ENCODE results near the gene LRATD1. TPM values are rescaled to one million over a fixed set of nuclear protein-coding genes. Genes with fewer than 3 reads are reported as not detected.

Gene LRATD1
- total RNA-seq, 1 donor from 2014 or later = not detected

- H3K9me3 Mint-ChIP-seq = no peaks in the 10 kb centered on the region
- intact Hi-C loops (cut with micrococcal nuclease) = no loop called here
- peaks cover 39% of the 10 kb centered on the region for H3K27me3 Mint-ChIP-seq (ENCODE audit: insufficient read depth)
- H3K4me3 Mint-ChIP-seq = no peak overlapping the region
- no peak for DNase-seq (ENCODE audit: low spot score)
- peaks cover 5% of the 10 kb centered on the region for H3K4me1 Mint-ChIP-seq (ENCODE audit: low read depth)
- no peak overlapping the region for H3K27ac Mint-ChIP-seq
- no peaks in the 10 kb centered on the region for H3K36me3 Mint-ChIP-seq (ENCODE audit: low read depth)
These were observed 2.9 kb downstream of the LRATD1 start for GRCh38 chr2:14635391-14635871.

GRCh38 chr2:14638488-14638887 is 6.0 kb downstream of the LRATD1 start:
- no peak for DNase-seq (ENCODE audit: low spot score)
- Mint-ChIP-seq H3K27ac (no peak overlapping the region), H3K4me1 (ENCODE audit: low read depth) (no peaks in the 10 kb centered on the region), H3K27me3 (ENCODE audit: insufficient read depth) (peaks cover 24% of the 10 kb centered on the region), H3K4me3 (no peak overlapping the region), H3K36me3 (ENCODE audit: low read depth) (no peaks in the 10 kb centered on the region), H3K9me3 (no peaks in the 10 kb centered on the region)
- intact Hi-C loops (cut with micrococcal nuclease) = no loop called here

GRCh38 chr2:14641116-14641515 is 8.6 kb downstream of the LRATD1 start:
- intact Hi-C loops (cut with micrococcal nuclease) = no loop called here
- DNase-seq (ENCODE audit: low spot score) = no peak
- Mint-ChIP-seq H3K27me3 (ENCODE audit: insufficient read depth) (peaks cover 10% of the 10 kb centered on the region), H3K9me3 (no peaks in the 10 kb centered on the region), H3K4me3 (no peak overlapping the region), H3K36me3 (ENCODE audit: low read depth) (no peaks in the 10 kb centered on the region), H3K4me1 (ENCODE audit: low read depth) (no peaks in the 10 kb centered on the region), H3K27ac (no peak overlapping the region)

- no peak overlapping the region for H3K27ac Mint-ChIP-seq
- H3K36me3 Mint-ChIP-seq (ENCODE audit: low read depth) = no peaks in the 10 kb centered on the region
- H3K4me3 Mint-ChIP-seq = no peak overlapping the region
- no peaks in the 10 kb centered on the region for H3K9me3 Mint-ChIP-seq
- intact Hi-C loops (cut with micrococcal nuclease) = no loop called here
- H3K27me3 Mint-ChIP-seq (ENCODE audit: insufficient read depth) = peaks cover 2% of the 10 kb centered on the region
- DNase-seq (ENCODE audit: low spot score) = no peak
- H3K4me1 Mint-ChIP-seq (ENCODE audit: low read depth) = no peaks in the 10 kb centered on the region
These were observed 10.0 kb downstream of the LRATD1 start for GRCh38 chr2:14642499-14642898.

- Mint-ChIP-seq H3K27me3 (ENCODE audit: insufficient read depth) (peaks cover 3% of the 10 kb centered on the region), H3K36me3 (ENCODE audit: low read depth) (no peaks in the 10 kb centered on the region), H3K4me1 (ENCODE audit: low read depth) (no peaks in the 10 kb centered on the region), H3K9me3 (no peaks in the 10 kb centered on the region), H3K27ac (no peak overlapping the region), H3K4me3 (no peak overlapping the region)
- no peak for DNase-seq (ENCODE audit: low spot score)
- intact Hi-C loops (cut with micrococcal nuclease) = no loop called here
These were observed 15.2 kb downstream of the LRATD1 start for GRCh38 chr2:14647714-14648113.

- intact Hi-C loops (cut with micrococcal nuclease) = no loop called here
- H3K4me3 Mint-ChIP-seq = no peak overlapping the region
These were observed 17.5 kb downstream of the LRATD1 start for GRCh38 chr2:14650066-14650465.

GRCh38 chr2:14654835-14655282 is 22.3 kb downstream of the LRATD1 start:
- peaks cover 13% of the 10 kb centered on the region for H3K4me1 Mint-ChIP-seq (ENCODE audit: low read depth)
- no peak overlapping the region for H3K27ac Mint-ChIP-seq
- no peak overlapping the region for H3K4me3 Mint-ChIP-seq
- intact Hi-C loops (cut with micrococcal nuclease) = no loop called here
- peaks cover 2% of the 10 kb centered on the region for H3K27me3 Mint-ChIP-seq (ENCODE audit: insufficient read depth)
- H3K9me3 Mint-ChIP-seq = peaks cover 4% of the 10 kb centered on the region
- H3K36me3 Mint-ChIP-seq (ENCODE audit: low read depth) = no peaks in the 10 kb centered on the region
- no peak for DNase-seq (ENCODE audit: low spot score)

More at GRCh38 chr2:14650066-14650465, 17.5 kb downstream of the LRATD1 start:
- DNase-seq (ENCODE audit: low spot score) = no peak
- Mint-ChIP-seq H3K27me3 (ENCODE audit: insufficient read depth) (peaks cover 4% of the 10 kb centered on the region), H3K36me3 (ENCODE audit: low read depth) (no peaks in the 10 kb centered on the region), H3K27ac (no peak overlapping the region), H3K9me3 (no peaks in the 10 kb centered on the region), H3K4me1 (ENCODE audit: low read depth) (peaks cover 8% of the 10 kb centered on the region)

GRCh38 chr2:14656146-14656545 is 23.6 kb downstream of the LRATD1 start:
- intact Hi-C loops (cut with micrococcal nuclease) = no loop called here
- Mint-ChIP-seq H3K27ac (no peak overlapping the region), H3K9me3 (peaks cover 4% of the 10 kb centered on the region), H3K27me3 (ENCODE audit: insufficient read depth) (peaks cover 2% of the 10 kb centered on the region), H3K4me3 (no peak overlapping the region), H3K4me1 (ENCODE audit: low read depth) (peaks cover 13% of the 10 kb centered on the region), H3K36me3 (ENCODE audit: low read depth) (no peaks in the 10 kb centered on the region)
- no peak for DNase-seq (ENCODE audit: low spot score)

GRCh38 chr2:14661163-14661562 is 28.6 kb downstream of the LRATD1 start:
- H3K36me3 Mint-ChIP-seq (ENCODE audit: low read depth) = no peaks in the 10 kb centered on the region

GRCh38 chr2:14673351-14673875 is 40.9 kb downstream of the LRATD1 start:
- Mint-ChIP-seq H3K27ac (no peak overlapping the region), H3K4me1 (ENCODE audit: low read depth) (no peaks in the 10 kb centered on the region), H3K9me3 (no peaks in the 10 kb centered on the region), H3K4me3 (no peak overlapping the region), H3K36me3 (ENCODE audit: low read depth) (no peaks in the 10 kb centered on the region), H3K27me3 (ENCODE audit: insufficient read depth) (no peaks in the 10 kb centered on the region)
- intact Hi-C loops (cut with micrococcal nuclease) = no loop called here
- no peak for DNase-seq (ENCODE audit: low spot score)

More at GRCh38 chr2:14661163-14661562, 28.6 kb downstream of the LRATD1 start:
- intact Hi-C loops (cut with micrococcal nuclease) = no loop called here
- no peak for DNase-seq (ENCODE audit: low spot score)
- no peaks in the 10 kb centered on the region for H3K27me3 Mint-ChIP-seq (ENCODE audit: insufficient read depth)
- H3K4me1 Mint-ChIP-seq (ENCODE audit: low read depth) = no peaks in the 10 kb centered on the region
- no peak overlapping the region for H3K4me3 Mint-ChIP-seq
- no peaks in the 10 kb centered on the region for H3K9me3 Mint-ChIP-seq
- H3K27ac Mint-ChIP-seq = no peak overlapping the region

- no peaks in the 10 kb centered on the region for H3K27me3 Mint-ChIP-seq (ENCODE audit: insufficient read depth)
- H3K36me3 Mint-ChIP-seq (ENCODE audit: low read depth) = no peaks in the 10 kb centered on the region
- H3K9me3 Mint-ChIP-seq = no peaks in the 10 kb centered on the region
- no peak overlapping the region for H3K27ac Mint-ChIP-seq
- no peak for DNase-seq (ENCODE audit: low spot score)
- no peaks in the 10 kb centered on the region for H3K4me1 Mint-ChIP-seq (ENCODE audit: low read depth)
- H3K4me3 Mint-ChIP-seq = no peak overlapping the region
- intact Hi-C loops (cut with micrococcal nuclease) = no loop called here
These were observed 43.0 kb downstream of the LRATD1 start for GRCh38 chr2:14675489-14675888.

- intact Hi-C loops (cut with micrococcal nuclease) = no loop called here
- Mint-ChIP-seq H3K27me3 (ENCODE audit: insufficient read depth) (no peaks in the 10 kb centered on the region), H3K9me3 (no peaks in the 10 kb centered on the region), H3K27ac (no peak overlapping the region), H3K4me1 (ENCODE audit: low read depth) (no peaks in the 10 kb centered on the region), H3K4me3 (no peak overlapping the region), H3K36me3 (ENCODE audit: low read depth) (no peaks in the 10 kb centered on the region)
- no peak for DNase-seq (ENCODE audit: low spot score)
These were observed 43.9 kb downstream of the LRATD1 start for GRCh38 chr2:14676371-14676770.

- no peak overlapping the region for H3K27ac Mint-ChIP-seq
- no peak for DNase-seq (ENCODE audit: low spot score)
- no peak overlapping the region for H3K4me3 Mint-ChIP-seq
- H3K9me3 Mint-ChIP-seq = no peaks in the 10 kb centered on the region
- H3K4me1 Mint-ChIP-seq (ENCODE audit: low read depth) = no peaks in the 10 kb centered on the region
- intact Hi-C loops (cut with micrococcal nuclease) = no loop called here
- H3K27me3 Mint-ChIP-seq (ENCODE audit: insufficient read depth) = no peaks in the 10 kb centered on the region
- no peaks in the 10 kb centered on the region for H3K36me3 Mint-ChIP-seq (ENCODE audit: low read depth)
These were observed 44.5 kb downstream of the LRATD1 start for GRCh38 chr2:14677039-14677438.

GRCh38 chr2:14678761-14679160 is 46.2 kb downstream of the LRATD1 start:
- H3K4me3 Mint-ChIP-seq = no peak overlapping the region
- no peak for DNase-seq (ENCODE audit: low spot score)
- no peaks in the 10 kb centered on the region for H3K9me3 Mint-ChIP-seq
- H3K36me3 Mint-ChIP-seq (ENCODE audit: low read depth) = no peaks in the 10 kb centered on the region
- no peak overlapping the region for H3K27ac Mint-ChIP-seq
- intact Hi-C loops (cut with micrococcal nuclease) = no loop called here
- no peaks in the 10 kb centered on the region for H3K27me3 Mint-ChIP-seq (ENCODE audit: insufficient read depth)
- H3K4me1 Mint-ChIP-seq (ENCODE audit: low read depth) = no peaks in the 10 kb centered on the region
